ENCODE data around the gene CPM. TPM values are rescaled to one million over a fixed set of nuclear protein-coding genes. Genes with fewer than 3 reads are reported as not detected.

The CPM gene
- polyA plus RNA-seq, 3 donors = 8.4 to 32.4 (median 26.2) TPM

DNA sequence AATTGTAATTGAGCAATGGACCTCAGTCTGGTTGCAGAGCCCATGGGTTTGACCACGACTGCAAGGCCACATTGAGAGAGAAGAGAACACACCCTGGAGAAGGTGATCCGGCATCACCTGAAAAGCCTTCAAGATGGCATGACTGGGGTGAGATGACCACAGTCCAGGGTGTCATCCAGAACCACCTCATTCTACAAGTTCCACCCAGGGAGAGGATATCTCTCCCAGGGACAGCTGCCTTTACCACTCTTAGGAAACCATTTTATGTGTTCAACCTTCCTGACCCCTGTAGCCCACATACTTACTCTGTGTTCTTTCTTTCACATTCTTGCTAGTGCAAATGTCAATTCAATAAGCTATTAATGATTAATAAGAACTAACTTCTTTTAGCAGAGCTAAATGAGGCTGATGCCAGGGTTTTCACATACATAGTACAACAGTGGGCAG lies 43.4 kb upstream of the CPM start:
- Histone ChIP-seq H2AFZ (ENCODE audit: insufficient read depth, low read depth, low read length, poor library complexity, severe bottlenecking) (peak overlapping the region; percentile 18), H3K4me1 (ENCODE audit: control insufficient read depth in 1 of 2, insufficient read depth in 2 of 2, low read length in 2 of 2) (peaks cover 15 to 16% of the 10 kb centered on the region in 2 donors), H3K27ac (ENCODE audit: low read depth in 1 of 2, low read length in 2 of 2) (no peak overlapping the region), H3K9me3 (replicated peaks in 1 of 2; ENCODE audit: control insufficient read depth in 1 of 2, insufficient read depth in 1 of 2, low read length in 2 of 2) (no peaks in the 10 kb centered on the region), H3K79me2 (ENCODE audit: insufficient read depth, low read length) (no peaks in the 10 kb centered on the region), H3K4me3 (replicated peaks in 1 of 3; ENCODE audit: low read depth in 2 of 3, low read length in 3 of 3) (no peak overlapping the region), H3K4me2 (replicated peaks; ENCODE audit: extremely low read depth, low read length, poor library complexity, severe bottlenecking) (no peak overlapping the region), H3K9ac (ENCODE audit: insufficient read depth, low read length, poor library complexity, severe bottlenecking) (no peak overlapping the region), H3K27me3 (ENCODE audit: control insufficient read depth in 2 of 2, insufficient read depth in 2 of 2, low read length in 2 of 2) (no peaks in the 10 kb centered on the region), H4K20me1 (ENCODE audit: insufficient read depth, low read length) (no peaks in the 10 kb centered on the region), H3K36me3 (replicated peaks in 1 of 2; ENCODE audit: control insufficient read depth in 1 of 2, insufficient read depth in 2 of 2, low read length in 2 of 2) (no peaks in the 10 kb centered on the region)
- intact Hi-C loops (cut with micrococcal nuclease) = no loop called here
- Mint-ChIP-seq H3K4me3 (no peak overlapping the region), H3K36me3 (peaks cover 3% of the 10 kb centered on the region in 2 donors), H3K27me3 (ENCODE audit: low read depth in 3 of 3) (peaks cover 0 to 2% (median 0%) of the 10 kb centered on the region in 3 donors), H3K9me3 (peaks cover 0 to 5% (median 3%) of the 10 kb centered on the region in 7 donors), H3K4me1 (peaks cover 20% of the 10 kb centered on the region), H3K27ac (no peak overlapping the region)
- WGBS (ENCODE audit: insufficient coverage) = 75% methylated on average over 2 of the region's 2 CpGs
- no peak for DNase-seq
- TF ChIP-seq CTCF (IDR thresholded peaks at IDR 0.05) = no peak

DNA sequence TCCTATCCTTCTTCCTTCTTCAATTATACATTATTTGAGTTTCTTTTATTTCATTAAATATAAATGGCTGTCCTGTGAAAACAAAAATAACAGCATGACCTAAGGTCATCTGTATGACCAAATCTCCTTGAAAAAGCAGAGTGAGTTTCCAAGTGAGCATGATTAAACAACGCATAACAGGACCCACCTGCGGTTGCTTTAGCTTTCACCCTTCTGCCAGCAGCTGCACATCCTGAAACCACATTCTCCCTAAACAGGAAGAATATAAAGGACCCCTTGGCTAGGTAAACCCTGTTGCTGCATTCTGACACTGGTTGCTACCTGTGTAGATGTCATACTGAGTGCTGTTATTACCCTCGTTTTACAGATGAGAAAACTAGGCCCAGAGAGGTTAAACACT lies 42.8 kb upstream of the CPM start:
- WGBS (ENCODE audit: insufficient coverage) = no CpG with 5 or more reads among the region's 3 CpGs
- H3K4me1 Mint-ChIP-seq = peaks cover 23% of the 10 kb centered on the region

More for the DNA sequence above, 42.8 kb upstream of the CPM start:
- Histone ChIP-seq H4K20me1 (ENCODE audit: insufficient read depth, low read length) (no peaks in the 10 kb centered on the region), H2AFZ (ENCODE audit: insufficient read depth, low read depth, low read length, poor library complexity, severe bottlenecking) (no peak overlapping the region), H3K79me2 (ENCODE audit: insufficient read depth, low read length) (no peaks in the 10 kb centered on the region), H3K27me3 (ENCODE audit: control insufficient read depth in 2 of 2, insufficient read depth in 2 of 2, low read length in 2 of 2) (no peaks in the 10 kb centered on the region), H3K4me2 (replicated peaks; ENCODE audit: extremely low read depth, low read length, poor library complexity, severe bottlenecking) (no peak overlapping the region), H3K36me3 (replicated peaks in 1 of 2; ENCODE audit: control insufficient read depth in 1 of 2, insufficient read depth in 2 of 2, low read length in 2 of 2) (no peaks in the 10 kb centered on the region), H3K4me1 (ENCODE audit: control insufficient read depth in 1 of 2, insufficient read depth in 2 of 2, low read length in 2 of 2) (peaks cover 15 to 16% of the 10 kb centered on the region in 2 donors), H3K27ac (ENCODE audit: low read depth in 1 of 2, low read length in 2 of 2) (no peak overlapping the region), H3K9me3 (replicated peaks in 1 of 2; ENCODE audit: control insufficient read depth in 1 of 2, insufficient read depth in 1 of 2, low read length in 2 of 2) (no peaks in the 10 kb centered on the region), H3K9ac (ENCODE audit: insufficient read depth, low read length, poor library complexity, severe bottlenecking) (no peak overlapping the region), H3K4me3 (replicated peaks in 1 of 3; ENCODE audit: low read depth in 2 of 3, low read length in 3 of 3) (no peak overlapping the region)
- intact Hi-C loops (cut with micrococcal nuclease) = no loop called here
- H3K9me3 Mint-ChIP-seq = peaks cover 0 to 3% (median under 1%) of the 10 kb centered on the region in 7 donors
- peaks cover 0 to 2% (median 2%) of the 10 kb centered on the region in 3 donors for H3K27me3 Mint-ChIP-seq (ENCODE audit: low read depth in 3 of 3)
- H3K4me3 Mint-ChIP-seq = no peak overlapping the region
- H3K27ac Mint-ChIP-seq = no peak overlapping the region
- DNase-seq = no peak
- TF ChIP-seq CTCF (IDR thresholded peaks at IDR 0.05) = no peak
- H3K36me3 Mint-ChIP-seq = peaks cover 3% of the 10 kb centered on the region in 2 donors
